ENCODE data around the gene DOCK2. TPM values are rescaled to one million over a fixed set of nuclear protein-coding genes. Genes with fewer than 3 reads are reported as not detected.

Gene DOCK2
- total and polyA plus RNA-seq, 2 of the 8 experiments (the other 6 are each of a cell fraction or from before 2014, with no cell fraction given), result 3.9 to 5.7 TPM

GRCh38 chr5:169923988-169924387, 286.9 kb downstream of the DOCK2 start (continued):
- TF ChIP-seq FOSL1 (IDR thresholded peaks at IDR 0.05; ENCODE audit: insufficient read depth, low read depth, low read length), result no peak
- TF ChIP-seq NANOG (IDR thresholded peaks at IDR 0.05; ENCODE audit: insufficient read depth, low read depth, low read length, poor library complexity, severe bottlenecking), result no peak
- no peak for TF ChIP-seq SRF (IDR thresholded peaks at IDR 0.05; ENCODE audit: low read depth, low read length)
- TF ChIP-seq BRCA1 (IDR thresholded peaks at IDR 0.05; ENCODE audit: low read depth, low read length), result no peak
- TF ChIP-seq TAF7 (optimal IDR thresholded peaks at IDR 0.05; ENCODE audit: borderline replicate concordance, low read depth, low read length), result no peak
- no peak for TF ChIP-seq SP1 (IDR thresholded peaks at IDR 0.05; ENCODE audit: low read depth, low read length)
- no peak for TF ChIP-seq TCF12 (IDR thresholded peaks at IDR 0.05; ENCODE audit: low read depth, low read length)
